ENCODE results near the gene ZNF221. TPM values are rescaled to one million over a fixed set of nuclear protein-coding genes. Genes with fewer than 3 reads are reported as not detected.

ZNF221 gene
- total RNA-seq, 1 experiment from 2014 or later: 2.5 TPM

DNA sequence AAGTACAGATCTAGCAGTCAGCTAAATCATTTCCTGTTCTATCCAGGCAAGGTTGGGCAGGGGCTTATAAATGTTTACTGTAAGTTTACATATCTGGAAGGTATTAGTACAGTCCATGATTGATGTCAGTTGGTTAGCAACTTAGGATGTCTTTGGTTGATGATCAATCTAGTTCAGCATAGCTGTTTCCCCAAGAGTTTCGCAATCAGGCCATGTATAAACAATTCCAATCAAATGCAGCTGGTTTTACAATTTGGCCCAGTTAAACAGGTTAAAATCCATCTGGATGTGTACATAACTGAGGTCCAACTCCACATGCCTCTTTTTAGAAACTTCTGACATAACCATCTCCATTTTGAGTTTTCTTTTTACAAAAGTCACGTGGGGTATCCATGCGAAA, 6.9 kb downstream of the ZNF221 start:
- no TSS peak for BruUV-seq (replicated peaks)
- no peaks in the 10 kb centered on the region for H3K9me2 ChIP-seq (ENCODE audit: insufficient read depth)
- no peaks in the 10 kb centered on the region for H4K20me1 ChIP-seq (ENCODE audit: insufficient read depth)
- DNase-seq (ENCODE audit: low read depth, low spot score) (no peak), ATAC-seq (no peak)
- no peaks in the 10 kb centered on the region for H3K4me1 ChIP-seq (ENCODE audit: control insufficient read depth in 1 of 2, insufficient read depth in 2 of 2, low read length in 2 of 2)
- POLR2A ChIA-PET: no interaction called here
- intact Hi-C loops (cut with micrococcal nuclease): no loop called here
- H3K36me3 ChIP-seq (ENCODE audit: control insufficient read depth in 1 of 2, insufficient read depth in 2 of 2, low read length in 2 of 2): no peaks in the 10 kb centered on the region; a peak in 1 of 4 replicates
- no peak overlapping the region for H3K4me3 ChIP-seq (replicated peaks in 1 of 2; ENCODE audit: low read depth in 1 of 2, low read length in 2 of 2)
- peaks cover 15 to 16% of the 10 kb centered on the region in 2 experiments; a peak in 2 of 4 replicates for H3K9me3 ChIP-seq (ENCODE audit: control insufficient read depth in 1 of 2, insufficient read depth in 1 of 2, low read depth in 1 of 2, low read length in 2 of 2)
- no peaks in the 10 kb centered on the region for H3K27me3 ChIP-seq (ENCODE audit: insufficient read depth, low read length)
- no peaks in the 10 kb centered on the region for H3K79me2 ChIP-seq (ENCODE audit: insufficient read depth, low read length)
- CTCF ChIA-PET: no interaction called here
- no peak overlapping the region for H2AFZ ChIP-seq (ENCODE audit: low read depth, low read length, poor library complexity, severe bottlenecking)
- RAD21 ChIA-PET (ENCODE audit: low non-redundant PET in 1 of 2, low total read pairs in 2 of 2, uncharacterized antibody in 2 of 2, unreplicated experiment in 2 of 2): no interaction called here
- H3K9ac ChIP-seq (ENCODE audit: low read length): no peak overlapping the region
- TF ChIP-seq, protein P1, sequence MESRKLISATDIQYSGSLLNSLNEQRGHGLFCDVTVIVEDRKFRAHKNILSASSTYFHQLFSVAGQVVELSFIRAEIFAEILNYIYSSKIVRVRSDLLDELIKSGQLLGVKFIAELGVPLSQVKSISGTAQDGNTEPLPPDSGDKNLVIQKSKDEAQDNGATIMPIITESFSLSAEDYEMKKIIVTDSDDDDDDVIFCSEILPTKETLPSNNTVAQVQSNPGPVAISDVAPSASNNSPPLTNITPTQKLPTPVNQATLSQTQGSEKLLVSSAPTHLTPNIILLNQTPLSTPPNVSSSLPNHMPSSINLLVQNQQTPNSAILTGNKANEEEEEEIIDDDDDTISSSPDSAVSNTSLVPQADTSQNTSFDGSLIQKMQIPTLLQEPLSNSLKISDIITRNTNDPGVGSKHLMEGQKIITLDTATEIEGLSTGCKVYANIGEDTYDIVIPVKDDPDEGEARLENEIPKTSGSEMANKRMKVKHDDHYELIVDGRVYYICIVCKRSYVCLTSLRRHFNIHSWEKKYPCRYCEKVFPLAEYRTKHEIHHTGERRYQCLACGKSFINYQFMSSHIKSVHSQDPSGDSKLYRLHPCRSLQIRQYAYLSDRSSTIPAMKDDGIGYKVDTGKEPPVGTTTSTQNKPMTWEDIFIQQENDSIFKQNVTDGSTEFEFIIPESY (IDR thresholded peaks at IDR 0.05; ENCODE audit: extremely low read depth, insufficient replicate concordance, low read length): no peak
- TF ChIP-seq TCF7L2 (IDR thresholded peaks at IDR 0.05; ENCODE audit: borderline replicate concordance, extremely low read depth, insufficient read depth, insufficient read length) (no peak), ZFX (IDR thresholded peaks at IDR 0.05) (no peak), POLR2AphosphoS5 (IDR thresholded peaks at IDR 0.05; ENCODE audit: low read depth, low read length) (no peak), SP1 (IDR thresholded peaks at IDR 0.05; ENCODE audit: low read depth) (no peak), JUND (IDR thresholded peaks at IDR 0.05) (no peak), FOSL1 (IDR thresholded peaks at IDR 0.05; ENCODE audit: low read depth) (no peak), EGR1 (IDR thresholded peaks at IDR 0.05; ENCODE audit: low read depth) (no peak)
- TF ChIP-seq, protein P2, sequence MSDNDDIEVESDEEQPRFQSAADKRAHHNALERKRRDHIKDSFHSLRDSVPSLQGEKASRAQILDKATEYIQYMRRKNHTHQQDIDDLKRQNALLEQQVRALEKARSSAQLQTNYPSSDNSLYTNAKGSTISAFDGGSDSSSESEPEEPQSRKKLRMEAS (IDR thresholded peaks at IDR 0.05): no peak
- TF ChIP-seq, protein P3, sequence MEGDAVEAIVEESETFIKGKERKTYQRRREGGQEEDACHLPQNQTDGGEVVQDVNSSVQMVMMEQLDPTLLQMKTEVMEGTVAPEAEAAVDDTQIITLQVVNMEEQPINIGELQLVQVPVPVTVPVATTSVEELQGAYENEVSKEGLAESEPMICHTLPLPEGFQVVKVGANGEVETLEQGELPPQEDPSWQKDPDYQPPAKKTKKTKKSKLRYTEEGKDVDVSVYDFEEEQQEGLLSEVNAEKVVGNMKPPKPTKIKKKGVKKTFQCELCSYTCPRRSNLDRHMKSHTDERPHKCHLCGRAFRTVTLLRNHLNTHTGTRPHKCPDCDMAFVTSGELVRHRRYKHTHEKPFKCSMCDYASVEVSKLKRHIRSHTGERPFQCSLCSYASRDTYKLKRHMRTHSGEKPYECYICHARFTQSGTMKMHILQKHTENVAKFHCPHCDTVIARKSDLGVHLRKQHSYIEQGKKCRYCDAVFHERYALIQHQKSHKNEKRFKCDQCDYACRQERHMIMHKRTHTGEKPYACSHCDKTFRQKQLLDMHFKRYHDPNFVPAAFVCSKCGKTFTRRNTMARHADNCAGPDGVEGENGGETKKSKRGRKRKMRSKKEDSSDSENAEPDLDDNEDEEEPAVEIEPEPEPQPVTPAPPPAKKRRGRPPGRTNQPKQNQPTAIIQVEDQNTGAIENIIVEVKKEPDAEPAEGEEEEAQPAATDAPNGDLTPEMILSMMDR (IDR thresholded peaks at IDR 0.05 in 2 of 3, conservative IDR thresholded peaks at IDR 0.05 in 1 of 3; ENCODE audit: borderline replicate concordance in 1 of 3, insufficient read depth in 1 of 3, low read depth in 2 of 3, low read length in 2 of 3): no peak
- no peak overlapping the region for H3K4me2 ChIP-seq (ENCODE audit: low read length)
- no peak overlapping the region for H3K27ac ChIP-seq (ENCODE audit: low read depth, low read length)
